Activated CD4-positive, alpha-beta T cell treated with anti-CD3 and anti-CD28 coated beads for 1 hour (primary cell): ENCODE results near the gene SEMA3G.

ENCODE experiments used
- DNase-seq: peaks from one replicate; pipeline ENCODE4 v3.0.0-alpha.2; 2020

SEMA3G gene

DNA sequence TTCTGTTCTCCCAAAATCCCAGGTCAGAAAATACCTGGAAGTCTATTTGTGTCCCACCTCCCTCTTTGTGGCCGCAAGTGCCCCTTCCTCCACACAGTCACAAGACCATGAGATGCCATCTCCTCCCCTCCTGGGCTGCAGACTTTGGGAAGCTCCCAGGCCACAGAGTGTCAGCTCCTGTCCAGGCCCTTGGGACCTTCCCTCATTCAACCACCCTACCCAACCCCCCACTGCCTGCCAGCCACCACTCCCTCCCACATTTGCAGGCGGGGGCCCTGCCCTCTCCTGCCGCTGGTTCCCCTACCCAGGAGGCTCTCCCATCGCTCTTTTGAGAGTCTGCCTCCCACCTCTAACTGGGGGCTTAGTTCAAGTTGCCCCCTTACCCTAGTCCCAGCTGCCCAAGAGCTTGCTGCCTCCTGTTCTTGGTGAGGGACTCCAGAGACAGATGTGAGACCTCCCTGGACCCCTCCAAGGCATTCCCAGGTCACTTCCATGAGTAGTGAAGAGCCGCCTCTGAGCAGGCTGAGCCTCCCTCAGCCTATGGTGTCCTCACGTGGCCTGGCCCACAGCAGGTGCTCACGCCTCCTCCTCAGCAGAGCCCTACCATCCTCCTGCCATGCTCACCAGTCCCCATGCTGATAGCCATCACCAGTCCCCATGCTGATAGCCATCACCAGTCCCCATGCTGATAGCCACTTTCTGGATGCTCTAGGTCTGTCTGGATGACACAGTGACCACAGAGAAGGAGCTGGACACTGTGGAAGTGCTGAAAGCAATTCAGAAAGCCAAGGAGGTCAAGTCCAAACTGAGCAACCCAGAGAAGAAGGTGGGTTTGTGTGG, 34.4 kb upstream of the SEMA3G start:
- DNase-seq: no peak

DNA sequence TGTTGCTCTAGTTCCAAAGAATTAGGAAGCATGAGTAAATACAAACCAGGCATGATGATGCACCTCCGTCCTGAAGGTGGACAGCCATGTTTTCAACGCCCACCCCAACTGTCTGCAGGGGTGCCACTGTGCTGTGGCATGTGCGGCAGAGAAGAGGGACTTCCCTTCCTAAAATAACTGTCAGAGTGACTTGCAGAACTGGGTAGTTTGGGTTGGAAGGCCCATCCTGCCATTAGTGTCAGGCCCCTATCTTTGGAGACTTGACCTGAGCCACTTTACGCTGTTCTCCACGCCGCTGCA, 32.8 kb upstream of the SEMA3G start:
- no peak for DNase-seq

DNA sequence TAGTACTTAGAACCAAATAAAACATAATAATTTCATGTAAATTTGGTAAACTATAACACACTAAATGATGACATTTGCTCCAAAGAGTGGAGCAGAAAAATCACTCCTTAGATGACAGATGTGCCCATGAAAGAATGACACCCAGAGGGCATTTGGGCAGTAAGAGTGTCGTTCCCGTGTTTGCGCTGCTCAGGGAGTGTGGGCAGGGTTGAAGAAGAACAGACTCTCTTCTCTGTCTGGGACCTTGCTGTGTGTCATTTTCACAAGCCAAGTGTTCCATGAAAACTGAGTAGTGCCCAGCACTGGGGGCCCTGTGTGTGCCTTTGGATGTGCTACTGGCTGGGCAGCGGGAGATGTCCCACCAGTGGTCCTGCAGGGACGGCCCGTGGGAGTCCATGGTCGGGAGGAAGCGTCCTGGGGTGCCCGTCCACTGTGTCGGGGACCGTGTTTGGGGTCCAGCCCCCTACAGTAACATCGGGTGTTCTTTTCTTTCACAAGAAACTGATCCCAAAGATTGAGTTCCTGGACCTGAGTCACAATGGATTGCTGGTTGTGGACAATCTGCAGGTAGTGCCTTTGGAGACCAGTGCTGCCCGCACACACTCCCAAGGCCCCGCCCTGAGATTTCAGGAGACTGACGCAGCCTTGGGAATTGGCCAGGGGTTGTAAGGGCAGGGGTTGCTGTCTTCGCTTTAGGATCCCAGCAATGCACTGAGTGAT, 32.3 kb upstream of the SEMA3G start:
- DNase-seq: no peak

DNA sequence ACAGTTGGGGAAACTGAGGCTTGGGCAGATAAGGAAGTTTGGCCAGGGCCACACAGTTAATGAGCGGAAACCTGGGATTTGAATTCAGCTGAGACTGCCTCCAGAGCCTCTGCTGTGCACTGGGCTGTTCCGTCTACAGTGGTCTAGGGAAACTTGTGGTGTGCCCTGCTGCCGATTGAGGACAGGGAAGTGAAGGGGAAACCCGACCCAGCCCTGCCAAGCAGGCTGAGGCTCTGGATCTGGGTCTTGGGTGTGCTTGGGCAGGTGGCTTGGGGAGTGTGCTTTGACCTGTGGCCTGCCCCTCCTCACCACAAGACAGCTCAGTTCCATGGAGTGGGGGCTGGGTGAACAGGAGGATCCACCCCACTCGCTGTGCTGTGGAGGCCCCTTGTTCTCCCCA, 28.1 kb upstream of the SEMA3G start:
- DNase-seq: no peak

- no peak for DNase-seq
Measured at GRCh38 chr3:52472239-52473000, 27.5 kb upstream of the SEMA3G start.

GRCh38 chr3:52471371-52472238, 26.7 kb upstream of the SEMA3G start:
- DNase-seq: no peak

- DNase-seq: no peak
Measured at GRCh38 chr3:52470920-52471319, 26.0 kb upstream of the SEMA3G start.

- no peak for DNase-seq
Measured at GRCh38 chr3:52469001-52469400, 24.1 kb upstream of the SEMA3G start.

DNA sequence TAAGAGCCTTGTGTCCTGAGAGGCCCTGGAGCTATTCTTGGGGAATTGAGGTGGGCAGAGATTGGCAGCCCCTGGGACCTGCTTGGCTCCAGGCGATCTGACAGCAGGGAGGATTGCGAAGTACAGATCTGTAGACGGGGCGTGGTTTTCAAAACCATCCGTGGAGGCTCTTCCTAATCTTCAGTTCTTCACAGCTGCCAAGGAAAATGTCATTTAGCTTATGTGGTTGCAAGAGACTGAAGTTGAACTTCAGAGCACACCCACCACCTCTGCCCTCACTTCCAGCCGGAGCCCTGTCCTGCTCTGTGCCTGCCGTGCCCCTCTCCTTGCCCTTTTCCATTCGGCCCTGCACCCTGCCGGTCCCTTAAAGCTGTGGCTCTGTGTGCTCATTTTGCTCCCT, 23.4 kb upstream of the SEMA3G start:
- no peak for DNase-seq

GRCh38 chr3:52463416-52463815, 18.5 kb upstream of the SEMA3G start:
- no peak for DNase-seq

- no peak for DNase-seq
Measured at GRCh38 chr3:52461874-52462273, 17.0 kb upstream of the SEMA3G start.

- DNase-seq: no peak
Measured at GRCh38 chr3:52458770-52459545, 14.1 kb upstream of the SEMA3G start.

- DNase-seq: no peak
Measured at GRCh38 chr3:52458031-52458760, 13.3 kb upstream of the SEMA3G start.

- no peak for DNase-seq
Measured at GRCh38 chr3:52456800-52457183, 11.9 kb upstream of the SEMA3G start.

DNA sequence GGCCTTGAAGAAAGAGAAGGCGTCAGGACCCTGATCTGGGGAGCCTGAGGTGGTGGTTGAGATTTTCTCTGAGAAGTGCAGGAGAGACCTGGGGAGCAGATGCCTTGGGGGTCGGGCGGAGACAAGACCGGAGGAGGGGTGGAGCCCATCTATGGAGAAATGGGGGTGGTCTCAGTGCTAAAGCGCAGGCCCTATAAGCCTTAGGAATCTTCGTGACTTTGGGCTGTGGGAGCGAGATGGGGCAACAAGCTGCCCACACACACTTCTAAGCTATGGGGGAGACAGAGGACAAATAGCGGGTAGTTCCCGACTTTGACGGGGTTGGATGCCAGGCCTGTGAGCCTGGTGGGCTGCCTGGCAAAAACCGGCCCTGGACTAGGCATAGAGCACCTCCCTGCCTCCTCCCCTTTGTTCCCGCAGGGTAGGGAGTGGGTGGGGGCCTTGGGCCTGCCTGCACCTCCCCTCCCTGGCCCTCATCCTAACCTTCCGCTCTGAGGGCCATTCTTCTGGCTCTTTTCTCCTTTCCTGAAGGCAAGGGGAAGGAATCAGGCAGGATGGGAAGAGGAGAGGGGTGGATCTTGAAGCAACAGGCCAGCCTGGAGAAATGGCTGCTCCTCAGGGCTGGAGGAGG, 11.4 kb upstream of the SEMA3G start:
- DNase-seq: no peak

DNA sequence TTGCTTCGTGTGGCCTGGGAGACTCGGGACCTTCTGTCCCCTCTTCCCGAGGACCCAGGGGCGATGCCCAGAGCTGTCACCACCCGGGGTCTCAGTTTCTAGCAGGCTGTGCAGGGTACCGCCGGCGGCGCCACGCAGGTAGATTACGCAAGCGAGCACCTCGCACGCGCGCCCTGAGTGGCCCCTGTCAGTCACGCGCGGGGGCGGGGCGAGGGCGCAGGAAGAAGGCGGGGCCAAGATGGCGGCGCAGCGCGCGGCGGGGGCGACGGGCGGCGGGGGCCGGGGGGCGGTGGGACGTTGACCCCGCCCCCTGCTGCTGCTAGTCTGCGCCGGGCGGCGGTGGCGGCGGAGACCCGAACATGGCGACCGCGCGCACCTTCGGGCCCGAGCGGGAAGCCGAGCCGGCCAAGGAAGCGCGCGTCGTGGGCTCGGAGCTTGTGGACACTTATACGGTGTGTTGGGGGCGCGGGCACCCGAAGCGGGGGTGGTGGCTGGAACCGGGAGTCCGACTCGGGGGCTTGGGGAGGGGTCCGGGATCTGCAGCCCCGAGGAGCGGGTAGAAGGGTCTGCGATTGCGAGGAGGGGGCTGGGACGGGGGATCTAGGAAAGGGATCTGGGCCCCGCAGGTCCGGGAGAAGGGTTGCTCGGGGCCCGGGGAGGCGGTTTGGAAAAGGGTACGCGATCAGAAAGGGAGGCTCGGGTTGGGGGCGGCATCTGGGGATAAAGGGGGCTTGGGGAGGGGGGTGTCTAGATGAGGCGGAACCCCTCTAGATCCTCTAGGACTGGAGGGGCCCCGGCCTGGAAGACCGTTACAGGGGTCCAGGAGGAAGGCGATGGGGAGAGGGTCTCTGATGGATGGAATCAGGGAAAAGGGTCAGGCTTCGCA, 10.6 kb upstream of the SEMA3G start, which contains the start of gene NISCH:
Gene NISCH, plus strand, starts transcription at position 322 of the 886 bp plus-strand sequence. Its CDS starts 38 bp downstream, at position 360.
- peak; percentile 95 for DNase-seq

- DNase-seq: no peak
Measured at GRCh38 chr3:52454938-52455282, 10.0 kb upstream of the SEMA3G start.

- no peak for DNase-seq
Measured at GRCh38 chr3:52454250-52454937, 9.5 kb upstream of the SEMA3G start.
